Uterus (tissue), 4 donors: ENCODE data around the gene ZNF735. TPM values are rescaled to one million over a fixed set of nuclear protein-coding genes. Genes with fewer than 3 reads are reported as not detected.

Source experiments
- DNase-seq, 2 donors: peaks; one replicate each; pipeline ENCODE4 v3.0.0-alpha.2; 2019 to 2020
- H3K27ac ChIP-seq, 2 donors: fragments of 200-600 bp; sonication (generic); 1 replicate in 1 of 2; 2 replicates in 1 of 2; pipeline ENCODE4 v1.5.1; 2016 to 2018
- H3K27me3 ChIP-seq, 2 donors: fragments of 200-600 bp; sonication (generic); one replicate each; pipeline ENCODE4 v1.5.1; 2018 to 2019; ENCODE audit warnings: control low read depth in 1 of 2
- H3K36me3 ChIP-seq, 2 donors: fragments of 200-600 bp; sonication (generic); one replicate each; pipeline ENCODE4 v1.5.1; 2019; ENCODE audit warnings: control low read depth in 1 of 2
- H3K4me1 ChIP-seq, 2 donors: fragments of 200-600 bp; sonication (generic); one replicate each; pipeline ENCODE4 v1.5.1; 2018 to 2019; ENCODE audit warnings: control low read depth in 1 of 2
- H3K4me3 ChIP-seq, 2 donors: fragments of 200-600 bp; sonication (generic); 1 replicate in 1 of 2; 2 replicates in 1 of 2; pipeline ENCODE4 v1.5.1; 2018 to 2019; ENCODE audit warnings: mild to moderate bottlenecking in 1 of 2
- H3K9me3 ChIP-seq, 2 donors: fragments of 200-600 bp; sonication (generic); one replicate each; pipeline ENCODE4 v1.5.1; 2019; ENCODE audit warnings: control low read depth in 1 of 2
- POLR2A ChIP-seq, 2 donors: fragments of 450-650 bp; IDR thresholded peaks; one replicate each; pipeline ENCODE4 v1.6.1; 2016; ENCODE audit warnings: antibody characterized with exemption in 2 of 2, mild to moderate bottlenecking in 1 of 2, moderate library complexity in 1 of 2
- intact Hi-C: fragments of 100-400 bp; cut with DNase I; formaldehyde crosslinking; loops from one replicate; pipeline ENCODE4 v1.15.1; 2023; ENCODE audit warnings: low total_unique reads
- total RNA-seq, 4 donors: library from RNA; depleted of rRNA in 3 of 4; stranded (reverse); fragments of >200 nt in 3 of 4; gene quantifications; one replicate each; pipeline versions ENCODE4 v1.1.0 to v1.2.4, GENCODE V29; 2014 to 2023
- TF ChIP-seq, protein P1 (sequence below), 4 experiments: fragments of 200-600 bp in 2 of 4; fragments of 450-650 bp in 2 of 4; sonication (generic) in 2 of 4; IDR thresholded peaks; one replicate each; pipeline ENCODE4 v1.5.1; 2016 to 2019; ENCODE audit warnings: antibody characterized with exemption in 4 of 4, mild to moderate bottlenecking in 2 of 4, moderate library complexity in 1 of 4
- donor health status: DM: yes; HTN: yes; CAD: no.

Gene ZNF735
- total RNA-seq, 4 donors from 2014 or later: not detected

DNA sequence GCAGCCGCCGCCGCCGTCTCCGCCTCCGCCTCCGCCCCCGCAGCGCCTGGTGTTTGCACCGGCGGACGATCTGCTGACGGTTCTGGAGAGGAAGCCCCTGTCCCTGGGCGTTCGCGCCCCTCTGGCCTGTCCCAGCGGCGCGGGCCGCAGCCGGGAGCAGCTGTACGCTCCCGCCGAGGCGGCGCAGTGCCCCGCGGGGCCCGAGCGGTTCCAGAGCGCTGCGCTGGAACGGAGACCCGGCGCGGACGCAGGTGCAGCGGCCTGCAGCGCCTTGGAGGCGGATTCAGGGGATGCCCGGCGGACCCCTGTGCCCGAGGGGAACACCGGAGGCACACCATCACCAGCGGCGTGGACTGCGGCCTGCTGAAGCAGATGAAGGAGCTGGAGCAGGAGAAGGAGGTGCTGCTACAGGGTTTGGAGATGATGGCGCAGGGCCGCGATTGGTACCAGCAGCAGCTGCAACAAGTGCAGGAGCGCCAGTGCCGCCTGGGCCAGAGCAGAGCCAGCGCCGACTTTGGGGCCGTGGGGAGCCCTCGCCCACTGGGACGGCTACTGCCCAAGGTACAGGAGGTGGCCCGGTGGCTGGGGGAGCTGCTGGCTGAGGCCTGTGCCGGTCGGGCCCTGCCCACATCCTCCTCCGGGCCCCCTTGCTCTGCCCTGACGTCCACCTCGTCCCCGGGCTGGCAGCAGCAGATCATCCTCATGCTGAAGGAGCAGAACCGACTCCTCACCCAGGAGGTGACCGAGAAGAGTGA is 24.8 kb upstream of the ZNF735 start:
- intact Hi-C loops: no loop called here
- H3K4me3 ChIP-seq: no peak overlapping the region
- no peaks in the 10 kb centered on the region for H3K36me3 ChIP-seq
- H3K27me3 ChIP-seq: peaks cover 0 to 3% of the 10 kb centered on the region in 2 donors
- no peak for DNase-seq
- no peaks in the 10 kb centered on the region for H3K4me1 ChIP-seq
- H3K9me3 ChIP-seq: no peaks in the 10 kb centered on the region
- no peak for TF ChIP-seq POLR2A (IDR thresholded peaks at IDR 0.05)
- TF ChIP-seq, protein P1, sequence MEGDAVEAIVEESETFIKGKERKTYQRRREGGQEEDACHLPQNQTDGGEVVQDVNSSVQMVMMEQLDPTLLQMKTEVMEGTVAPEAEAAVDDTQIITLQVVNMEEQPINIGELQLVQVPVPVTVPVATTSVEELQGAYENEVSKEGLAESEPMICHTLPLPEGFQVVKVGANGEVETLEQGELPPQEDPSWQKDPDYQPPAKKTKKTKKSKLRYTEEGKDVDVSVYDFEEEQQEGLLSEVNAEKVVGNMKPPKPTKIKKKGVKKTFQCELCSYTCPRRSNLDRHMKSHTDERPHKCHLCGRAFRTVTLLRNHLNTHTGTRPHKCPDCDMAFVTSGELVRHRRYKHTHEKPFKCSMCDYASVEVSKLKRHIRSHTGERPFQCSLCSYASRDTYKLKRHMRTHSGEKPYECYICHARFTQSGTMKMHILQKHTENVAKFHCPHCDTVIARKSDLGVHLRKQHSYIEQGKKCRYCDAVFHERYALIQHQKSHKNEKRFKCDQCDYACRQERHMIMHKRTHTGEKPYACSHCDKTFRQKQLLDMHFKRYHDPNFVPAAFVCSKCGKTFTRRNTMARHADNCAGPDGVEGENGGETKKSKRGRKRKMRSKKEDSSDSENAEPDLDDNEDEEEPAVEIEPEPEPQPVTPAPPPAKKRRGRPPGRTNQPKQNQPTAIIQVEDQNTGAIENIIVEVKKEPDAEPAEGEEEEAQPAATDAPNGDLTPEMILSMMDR (IDR thresholded peaks at IDR 0.05): no peak
- H3K27ac ChIP-seq: no peak overlapping the region

GRCh38 chr7:64183126-64183742 is 23.8 kb upstream of the ZNF735 start:
- no peak overlapping the region for H3K4me3 ChIP-seq
- no peak for TF ChIP-seq POLR2A (IDR thresholded peaks at IDR 0.05)
- TF ChIP-seq, protein P1 (IDR thresholded peaks at IDR 0.05): peak in 3 of 4 experiments; percentile 14 to 59 (median 58)
- H3K36me3 ChIP-seq: no peaks in the 10 kb centered on the region
- no peaks in the 10 kb centered on the region for H3K4me1 ChIP-seq
- peaks cover 0 to 3% of the 10 kb centered on the region in 2 donors for H3K27me3 ChIP-seq
- no peaks in the 10 kb centered on the region for H3K9me3 ChIP-seq
- no peak for DNase-seq
- H3K27ac ChIP-seq: no peak overlapping the region
- intact Hi-C loops: no loop called here

DNA sequence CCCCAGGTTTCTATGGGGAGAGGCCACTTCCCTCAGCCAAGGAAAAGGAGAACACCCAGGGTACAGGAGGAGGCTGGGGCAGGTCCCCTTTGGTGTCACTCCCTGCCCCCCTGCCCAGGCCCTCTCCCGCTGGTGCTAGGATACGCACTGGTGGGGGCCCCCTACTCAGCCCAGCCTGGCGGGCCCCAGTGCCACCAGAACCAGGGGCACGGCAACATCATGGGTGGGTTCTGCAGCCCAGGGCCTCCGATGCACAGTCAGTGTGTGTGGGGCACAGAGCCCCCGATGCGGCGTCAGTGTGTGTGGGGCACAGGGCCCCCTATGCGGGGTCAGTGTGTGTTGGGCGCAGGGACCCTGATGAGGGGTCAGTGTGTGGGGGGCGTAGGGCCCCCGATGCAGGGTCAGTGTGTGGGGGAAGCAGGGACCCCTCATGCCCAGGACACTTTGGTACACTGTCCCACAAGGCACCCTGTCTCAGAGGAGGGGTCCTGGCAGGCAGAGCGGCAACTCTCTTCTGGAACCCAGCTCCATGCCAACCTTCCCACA is 23.1 kb upstream of the ZNF735 start:
- no peaks in the 10 kb centered on the region for H3K9me3 ChIP-seq
- no peaks in the 10 kb centered on the region for H3K36me3 ChIP-seq
- H3K4me3 ChIP-seq: no peak overlapping the region
- no peak overlapping the region for H3K27ac ChIP-seq
- no peaks in the 10 kb centered on the region for H3K4me1 ChIP-seq
- DNase-seq: no peak
- TF ChIP-seq, protein P1 (IDR thresholded peaks at IDR 0.05): no peak
- no peak for TF ChIP-seq POLR2A (IDR thresholded peaks at IDR 0.05)
- intact Hi-C loops: no loop called here
- H3K27me3 ChIP-seq: peaks cover 0 to 3% of the 10 kb centered on the region in 2 donors

DNA sequence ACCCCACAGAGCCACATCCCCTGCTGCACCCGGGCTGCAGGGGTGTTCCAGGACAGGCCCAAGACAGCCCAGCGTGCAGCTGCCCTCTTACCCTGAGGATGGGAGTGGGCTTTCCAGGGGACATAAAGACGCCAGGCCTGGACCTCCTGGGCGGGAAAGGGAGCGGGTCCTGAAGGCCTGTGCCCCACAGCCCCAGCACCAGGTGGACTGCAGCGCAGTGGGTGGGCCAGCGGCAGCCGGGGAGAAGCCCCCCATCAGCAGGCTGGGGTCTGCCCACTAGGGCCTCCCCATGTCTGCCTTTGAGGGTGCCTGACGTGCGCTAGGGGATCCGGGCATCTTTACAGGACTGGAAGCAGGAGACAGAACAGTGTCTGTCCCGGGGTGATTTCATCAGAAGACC is 22.6 kb upstream of the ZNF735 start:
- H3K4me3 ChIP-seq: no peak overlapping the region
- no peak overlapping the region for H3K27ac ChIP-seq
- intact Hi-C loops: no loop called here
- no peaks in the 10 kb centered on the region for H3K4me1 ChIP-seq
- H3K36me3 ChIP-seq: no peaks in the 10 kb centered on the region
- no peak for DNase-seq
- TF ChIP-seq, protein P1 (IDR thresholded peaks at IDR 0.05): no peak
- no peak for TF ChIP-seq POLR2A (IDR thresholded peaks at IDR 0.05)
- no peaks in the 10 kb centered on the region for H3K9me3 ChIP-seq
- H3K27me3 ChIP-seq: peaks cover 0 to 3% of the 10 kb centered on the region in 2 donors

GRCh38 chr7:64187408-64187807 is 19.6 kb upstream of the ZNF735 start:
- no peaks in the 10 kb centered on the region for H3K4me1 ChIP-seq
- no peak overlapping the region for H3K4me3 ChIP-seq
- no peak overlapping the region for H3K27ac ChIP-seq
- peaks cover 0 to 3% of the 10 kb centered on the region in 2 donors for H3K27me3 ChIP-seq
- intact Hi-C loops: no loop called here
- no peak for TF ChIP-seq POLR2A (IDR thresholded peaks at IDR 0.05)
- TF ChIP-seq, protein P1 (IDR thresholded peaks at IDR 0.05): no peak
- no peak for DNase-seq
- no peaks in the 10 kb centered on the region for H3K36me3 ChIP-seq
- H3K9me3 ChIP-seq: no peaks in the 10 kb centered on the region
